Naive B cell (primary cell): Measurements from ENCODE around the gene PLCB2. TPM values are rescaled to one million over a fixed set of nuclear protein-coding genes. Genes with fewer than 3 reads are reported as not detected.

Experiments used
- ATAC-seq, 2 donors: fragments of 150-1000 bp; cut with Tn5 transposase; 2 replicates each; pipeline ENCODE4 v1.10.0; 2021; ENCODE audit warnings: low read depth in 2 of 2, mild to moderate bottlenecking in 2 of 2, moderate library complexity in 2 of 2
- DNase-seq: peaks from one replicate; pipeline ENCODE4 v3.0.0; 2022
- H3K27ac Mint-ChIP-seq, 6 donors: one replicate each; pipeline ENCODE4 v1.8.0; 2020 to 2022; ENCODE audit warnings: mild to moderate bottlenecking in 6 of 6, mixed read lengths in 6 of 6, moderate library complexity in 5 of 6, inconsistent platforms in 2 of 6
- H3K27me3 Mint-ChIP-seq, 3 donors: one replicate each; pipeline ENCODE4 v1.8.0; 2021 to 2022; ENCODE audit warnings: mixed read lengths in 3 of 3, mild to moderate bottlenecking in 1 of 3
- H3K36me3 Mint-ChIP-seq, 2 donors: one replicate each; pipeline ENCODE4 v1.8.0; 2020 to 2022; ENCODE audit warnings: mixed read lengths in 2 of 2, inconsistent platforms in 1 of 2, mild to moderate bottlenecking in 1 of 2
- H3K4me1 Mint-ChIP-seq, 3 donors: one replicate each; pipeline ENCODE4 v1.8.0; 2020 to 2022; ENCODE audit warnings: mixed read lengths in 3 of 3, inconsistent platforms in 1 of 3, mild to moderate bottlenecking in 1 of 3, moderate library complexity in 1 of 3
- H3K4me3 Mint-ChIP-seq, 8 donors: one replicate each; pipeline ENCODE4 v1.8.0; 2020 to 2022; ENCODE audit warnings: mild to moderate bottlenecking in 8 of 8, mixed read lengths in 8 of 8, moderate library complexity in 8 of 8, inconsistent platforms in 2 of 8
- H3K9me3 Mint-ChIP-seq, 7 donors: one replicate each; pipeline ENCODE4 v1.8.0; 2020 to 2022; ENCODE audit warnings: mixed read lengths in 7 of 7, mild to moderate bottlenecking in 5 of 7, inconsistent platforms in 2 of 7, moderate library complexity in 1 of 7
- polyA plus RNA-seq, 6 donors: library from polyadenylated mRNA; unstranded; fragments of 300-500 nt; fragmentation: Illumina TruSeq; gene quantifications; one replicate each; pipeline ENCODE4 v1.2.3, GENCODE V29; 2021; ENCODE audit warnings: low read depth in 6 of 6

PLCB2 gene
- polyA plus RNA-seq, 6 donors from 2014 or later = 11.4 to 22.6 (median 15.9) TPM

DNA sequence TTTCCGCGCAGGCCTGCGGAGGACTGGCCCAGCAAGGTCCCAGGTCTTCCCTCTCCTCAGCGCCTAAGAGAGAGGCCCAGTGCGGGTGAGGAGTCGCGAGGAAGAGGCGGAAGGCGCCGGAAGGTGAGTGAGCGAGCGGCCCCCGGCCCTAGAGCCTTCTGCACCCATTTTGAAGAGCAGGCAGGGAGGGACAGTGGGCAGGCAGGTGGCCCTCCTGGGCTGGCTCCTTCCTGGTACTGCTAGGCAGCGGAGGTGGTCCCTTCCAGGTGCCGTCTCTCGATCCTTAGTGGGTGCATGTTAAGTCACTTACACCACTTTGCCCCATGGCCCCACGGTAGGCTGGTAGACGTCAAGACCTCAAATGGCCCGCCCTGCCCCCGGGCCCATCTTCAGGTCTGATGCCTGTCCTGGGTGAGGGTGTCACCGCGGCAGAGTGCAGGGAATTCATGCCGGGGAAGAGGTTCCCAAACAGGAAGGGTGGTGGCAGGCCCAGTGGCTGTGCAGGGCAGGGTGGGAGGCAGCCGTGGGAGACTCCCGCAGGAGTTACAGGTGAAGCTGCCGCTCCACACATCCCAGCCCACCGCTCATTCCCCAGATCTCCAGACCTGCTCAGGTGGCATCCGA, 54.5 kb downstream of the PLCB2 start:
- Mint-ChIP-seq H3K27me3 (peaks cover 26 to 40% (median 29%) of the 10 kb centered on the region in 3 donors), H3K36me3 (no peaks in the 10 kb centered on the region), H3K4me1 (peaks cover 6 to 9% (median 7%) of the 10 kb centered on the region in 3 donors), H3K9me3 (no peaks in the 10 kb centered on the region), H3K4me3 (peak overlapping the region; percentile 64 to 87 (median 80)), H3K27ac (peak overlapping the region in 2 of 6 donors; percentile 56 to 80)
- ATAC-seq (peak; percentile 30 to 48), DNase-seq (no peak)

DNA sequence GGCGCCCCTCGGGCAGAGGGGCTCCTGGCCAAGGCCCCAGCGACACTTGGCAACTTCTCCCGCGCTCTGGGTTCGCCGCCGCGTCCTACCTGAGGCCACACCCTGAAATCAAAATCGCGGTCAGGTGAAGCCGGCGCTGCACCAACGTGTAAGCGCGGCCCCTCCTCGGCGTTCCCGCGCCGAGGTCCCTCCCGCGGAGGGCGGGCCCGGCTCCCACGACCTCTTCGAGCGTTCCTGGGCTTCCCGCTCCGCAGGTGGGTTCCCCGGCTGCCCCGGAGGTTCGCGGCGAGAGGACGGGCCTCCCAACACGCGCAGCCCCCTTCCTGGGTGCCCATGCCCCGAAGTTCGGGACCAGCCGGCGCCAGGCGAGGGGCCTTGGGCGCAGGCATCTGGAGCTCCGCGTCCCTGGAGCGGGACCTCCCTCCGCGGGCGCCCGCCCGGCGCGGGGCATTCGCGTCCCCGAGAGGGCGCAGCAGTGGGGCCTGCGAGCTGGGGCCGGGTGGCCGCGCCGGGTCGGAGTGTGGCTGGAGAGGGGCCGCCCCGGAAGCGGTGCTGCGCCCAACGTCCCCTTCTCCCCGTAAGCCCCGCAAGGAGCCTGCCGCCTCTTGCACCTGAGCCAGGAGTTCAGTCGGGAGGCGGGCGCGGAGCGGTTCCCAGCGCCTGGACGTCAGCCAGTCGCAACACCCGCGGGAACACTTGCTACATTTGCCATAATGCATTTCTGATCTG, 55.1 kb downstream of the PLCB2 start:
- Mint-ChIP-seq H3K27me3 (peaks cover 23 to 40% (median 29%) of the 10 kb centered on the region in 3 donors), H3K9me3 (no peaks in the 10 kb centered on the region), H3K27ac (peak overlapping the region in 1 of 6 donors; percentile 80), H3K4me1 (peaks cover 6 to 9% (median 7%) of the 10 kb centered on the region in 3 donors), H3K36me3 (no peaks in the 10 kb centered on the region), H3K4me3 (peak overlapping the region; percentile 64 to 87 (median 78))
- DNase-seq (no peak), ATAC-seq (peak; percentile 66 to 73)

- Mint-ChIP-seq H3K4me1 (peaks cover 6 to 9% (median 7%) of the 10 kb centered on the region in 3 donors), H3K36me3 (no peaks in the 10 kb centered on the region), H3K4me3 (peak overlapping the region in 6 of 8 donors; percentile 30 to 80 (median 56)), H3K9me3 (no peaks in the 10 kb centered on the region), H3K27me3 (peaks cover 23 to 40% (median 29%) of the 10 kb centered on the region in 3 donors), H3K27ac (no peak overlapping the region)
- no peak for DNase-seq
- no peak for ATAC-seq
Observed at GRCh38 chr15:40252141-40252437, 55.6 kb downstream of the PLCB2 start.

DNA sequence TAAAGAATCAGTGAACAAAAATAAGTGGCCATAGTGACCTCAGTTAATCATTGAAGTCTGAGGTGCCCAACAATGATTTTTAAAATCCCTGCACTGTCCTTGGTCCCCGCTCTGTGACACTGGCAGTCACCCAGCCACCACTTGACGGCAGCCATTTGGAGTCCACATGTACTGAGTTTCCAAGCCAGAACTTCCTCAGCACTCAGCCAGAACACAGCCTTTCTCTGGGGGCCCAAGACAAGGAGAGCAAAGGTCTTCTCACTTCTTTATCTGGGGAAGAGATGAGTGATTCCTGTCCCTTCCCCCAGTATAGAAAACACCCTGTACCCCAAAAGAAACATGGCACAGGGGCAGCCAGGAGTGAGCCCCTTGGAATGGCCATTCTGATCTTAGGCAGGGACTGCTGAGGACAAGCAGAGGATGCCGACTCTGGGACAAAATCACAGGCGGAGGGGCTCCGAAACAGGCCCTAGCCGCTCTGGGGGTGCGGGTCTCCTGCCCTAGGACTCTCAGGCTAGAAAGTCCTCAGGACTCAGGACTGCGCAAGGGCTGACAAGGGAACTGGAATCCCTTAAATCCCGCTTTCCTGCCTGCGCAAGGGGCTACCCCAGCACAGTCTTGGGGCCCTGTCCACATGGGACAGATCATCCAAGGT, 56.1 kb downstream of the PLCB2 start:
- ATAC-seq (no peak), DNase-seq (no peak)
- peaks cover 23 to 40% (median 29%) of the 10 kb centered on the region in 3 donors for H3K27me3 Mint-ChIP-seq
- no peaks in the 10 kb centered on the region for H3K36me3 Mint-ChIP-seq
- H3K4me3 Mint-ChIP-seq = peak overlapping the region; percentile 29 to 84 (median 63)
- H3K9me3 Mint-ChIP-seq = no peaks in the 10 kb centered on the region
- peaks cover 6 to 9% (median 7%) of the 10 kb centered on the region in 3 donors for H3K4me1 Mint-ChIP-seq
- H3K27ac Mint-ChIP-seq = peak overlapping the region in 1 of 6 donors; percentile 33

DNA sequence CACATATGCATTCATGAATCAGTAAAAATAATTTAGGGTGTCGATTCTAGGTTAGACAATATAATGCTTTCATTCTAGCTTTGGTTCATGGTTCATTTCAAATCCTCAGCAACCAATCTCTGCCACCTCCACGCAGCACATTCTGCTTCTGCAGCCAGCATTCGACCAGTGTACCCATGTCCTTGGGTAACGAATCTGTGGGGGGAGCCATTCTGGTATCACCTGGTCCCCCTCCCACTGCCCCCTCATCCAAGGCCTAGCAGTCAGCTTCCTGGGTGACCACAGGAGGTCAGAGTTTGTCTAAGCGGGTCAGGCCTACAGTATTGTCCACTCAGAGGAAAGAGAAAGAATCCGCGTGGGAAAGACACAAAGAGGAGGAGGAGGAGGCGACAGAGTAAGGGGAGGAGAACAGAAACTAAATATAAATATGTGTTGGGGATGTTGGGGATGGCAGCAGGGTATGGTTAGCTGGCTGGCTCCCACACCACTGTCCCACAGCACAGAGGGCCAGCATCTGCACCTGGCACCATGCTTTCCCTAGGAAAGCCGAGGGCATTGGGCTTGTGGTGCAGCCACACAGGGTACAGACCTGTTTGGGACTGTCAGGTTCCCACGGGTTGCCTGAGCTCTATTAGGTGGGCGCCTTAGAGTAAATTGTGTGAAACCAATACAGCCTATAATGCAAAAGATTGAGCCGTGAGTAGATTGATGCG, 56.8 kb downstream of the PLCB2 start:
- DNase-seq = no peak
- peak overlapping the region in 6 of 8 donors; percentile 50 to 84 (median 75) for H3K4me3 Mint-ChIP-seq
- no peak for ATAC-seq
- H3K27ac Mint-ChIP-seq = peak overlapping the region in 1 of 6 donors; percentile 63
- H3K36me3 Mint-ChIP-seq = no peaks in the 10 kb centered on the region
- H3K27me3 Mint-ChIP-seq = peaks cover 23 to 40% (median 29%) of the 10 kb centered on the region in 3 donors
- no peaks in the 10 kb centered on the region for H3K9me3 Mint-ChIP-seq
- peaks cover 6 to 9% (median 7%) of the 10 kb centered on the region in 3 donors for H3K4me1 Mint-ChIP-seq

- no peak overlapping the region for H3K4me3 Mint-ChIP-seq
- ATAC-seq = no peak
- H3K4me1 Mint-ChIP-seq = peaks cover 6 to 9% (median 7%) of the 10 kb centered on the region in 3 donors
- peaks cover 23 to 37% (median 29%) of the 10 kb centered on the region in 3 donors for H3K27me3 Mint-ChIP-seq
- H3K9me3 Mint-ChIP-seq = no peaks in the 10 kb centered on the region
- DNase-seq = no peak
- H3K36me3 Mint-ChIP-seq = no peaks in the 10 kb centered on the region
- H3K27ac Mint-ChIP-seq = no peak overlapping the region
Observed at GRCh38 chr15:40250304-40250656, 57.5 kb downstream of the PLCB2 start.

DNA sequence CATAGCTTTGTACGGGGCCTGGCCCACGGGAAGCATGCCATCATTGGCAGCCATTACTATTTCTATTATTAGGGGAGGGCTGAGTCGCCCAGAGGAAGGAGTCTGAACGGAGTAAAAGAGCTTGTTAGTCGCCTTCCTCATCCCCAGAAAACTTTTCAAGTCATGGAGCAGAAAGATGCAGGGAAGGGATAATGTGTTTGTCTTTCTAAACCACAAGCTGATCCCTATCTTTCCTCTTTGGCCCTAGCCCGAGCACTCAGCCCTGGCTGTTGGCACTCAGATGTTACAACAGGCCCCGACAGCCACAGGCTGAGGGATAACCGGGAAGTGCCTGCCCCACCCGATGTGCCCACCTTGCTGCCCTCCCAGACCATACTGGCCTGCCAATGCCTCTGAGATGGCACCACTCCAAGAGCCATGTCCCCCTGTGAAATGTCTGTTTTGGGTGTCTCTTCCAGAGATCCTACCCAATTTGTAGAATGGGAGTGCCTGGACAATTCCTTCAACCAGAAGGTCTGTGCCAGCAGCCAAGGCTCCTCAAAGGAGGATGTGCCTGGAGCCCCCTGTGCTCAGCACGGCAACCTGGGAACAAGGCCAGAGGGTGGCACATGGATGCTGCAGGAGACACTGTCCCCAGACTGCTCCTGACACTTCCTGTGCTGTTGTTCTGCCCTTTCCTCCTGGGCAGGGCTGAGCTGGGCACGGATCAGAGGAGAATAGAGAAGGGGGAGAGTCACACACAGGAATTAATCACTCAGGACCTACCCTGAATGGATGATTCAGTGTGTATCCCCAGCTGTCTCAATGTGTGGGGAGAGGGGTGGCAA, 58.0 kb downstream of the PLCB2 start:
- no peak for ATAC-seq
- Mint-ChIP-seq H3K4me3 (peak overlapping the region in 1 of 8 donors; percentile 57), H3K9me3 (no peaks in the 10 kb centered on the region), H3K36me3 (no peaks in the 10 kb centered on the region), H3K4me1 (peaks cover 6 to 9% (median 7%) of the 10 kb centered on the region in 3 donors), H3K27me3 (peaks cover 18 to 31% (median 29%) of the 10 kb centered on the region in 3 donors), H3K27ac (no peak overlapping the region)
- no peak for DNase-seq

- no peak overlapping the region for H3K4me3 Mint-ChIP-seq
- no peak overlapping the region for H3K27ac Mint-ChIP-seq
- H3K27me3 Mint-ChIP-seq = peaks cover 9 to 18% (median 16%) of the 10 kb centered on the region in 3 donors
- H3K4me1 Mint-ChIP-seq = peaks cover 3 to 5% (median 4%) of the 10 kb centered on the region in 3 donors
- no peak for ATAC-seq
- H3K36me3 Mint-ChIP-seq = no peaks in the 10 kb centered on the region
- DNase-seq = no peak
- H3K9me3 Mint-ChIP-seq = no peaks in the 10 kb centered on the region
Observed at GRCh38 chr15:40248006-40248783, 59.5 kb downstream of the PLCB2 start.

GRCh38 chr15:40247406-40247971, 60.2 kb downstream of the PLCB2 start:
- ATAC-seq (no peak), DNase-seq (no peak)
- H3K27me3 Mint-ChIP-seq = peaks cover 9 to 15% (median 10%) of the 10 kb centered on the region in 3 donors
- H3K9me3 Mint-ChIP-seq = no peaks in the 10 kb centered on the region
- H3K36me3 Mint-ChIP-seq = no peaks in the 10 kb centered on the region
- H3K4me3 Mint-ChIP-seq = peak overlapping the region in 1 of 8 donors; percentile 42
- no peak overlapping the region for H3K27ac Mint-ChIP-seq
- H3K4me1 Mint-ChIP-seq = no peaks in the 10 kb centered on the region

DNA sequence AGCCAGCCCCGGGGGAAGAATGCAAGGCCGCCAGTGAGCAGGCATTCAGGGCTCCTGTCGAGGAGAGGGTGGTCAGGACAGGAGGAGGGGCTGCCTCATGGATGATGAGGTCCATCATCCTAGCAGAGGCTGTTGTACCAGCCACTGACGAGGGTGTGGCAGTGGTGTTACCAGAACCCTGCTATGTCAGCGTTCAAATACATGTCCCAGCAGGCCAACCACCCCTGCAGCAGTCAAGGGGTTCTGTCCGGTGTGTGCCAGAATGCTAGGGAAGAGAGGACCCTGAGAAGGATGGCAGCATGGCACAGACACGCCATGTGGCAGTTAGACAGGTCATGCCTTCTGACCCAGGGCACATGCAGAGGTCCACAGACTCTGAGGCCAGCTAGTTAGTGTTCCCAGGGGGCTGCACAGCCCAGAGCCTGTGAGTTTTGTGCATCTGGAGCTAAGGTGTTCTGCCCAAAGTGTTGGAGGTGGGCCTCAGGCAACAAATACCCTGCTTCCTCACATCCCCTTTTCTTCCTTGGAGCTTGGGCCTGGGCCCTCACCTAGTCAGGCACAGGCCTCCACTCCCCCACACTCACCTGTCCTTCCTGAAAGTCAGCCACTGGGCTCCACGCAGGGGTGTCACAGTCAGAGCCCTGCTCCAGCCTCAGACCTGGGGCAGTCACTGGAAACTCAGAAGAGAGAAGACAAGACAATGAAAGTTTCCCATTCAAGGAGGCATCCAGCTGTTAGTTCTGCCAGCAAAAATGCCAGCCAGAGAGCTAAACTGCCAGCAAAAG, 61.0 kb downstream of the PLCB2 start:
- DNase-seq (no peak), ATAC-seq (no peak)
- Mint-ChIP-seq H3K27ac (no peak overlapping the region), H3K4me3 (no peak overlapping the region), H3K36me3 (no peaks in the 10 kb centered on the region), H3K4me1 (no peaks in the 10 kb centered on the region), H3K9me3 (no peaks in the 10 kb centered on the region), H3K27me3 (peaks cover 7 to 15% (median 10%) of the 10 kb centered on the region in 3 donors)

GRCh38 chr15:40245666-40246450, 61.9 kb downstream of the PLCB2 start:
- H3K4me3 Mint-ChIP-seq = no peak overlapping the region
- no peaks in the 10 kb centered on the region for H3K9me3 Mint-ChIP-seq
- no peak for DNase-seq
- no peaks in the 10 kb centered on the region for H3K36me3 Mint-ChIP-seq
- ATAC-seq = no peak
- H3K27me3 Mint-ChIP-seq = peaks cover 0 to 7% (median 3%) of the 10 kb centered on the region in 3 donors
- no peaks in the 10 kb centered on the region for H3K4me1 Mint-ChIP-seq
- no peak overlapping the region for H3K27ac Mint-ChIP-seq
